HCT116 (cell line): ENCODE measurements around the gene GPD2. TPM values are rescaled to one million over a fixed set of nuclear protein-coding genes. Genes with fewer than 3 reads are reported as not detected.
A peak's percentile ranks its signal among the peaks of the same experiment; 100 is the strongest.

Source experiments
- ATAC-seq: fragments of 200-7000 bp; cut with Tn5 transposase; 2 replicates; pipeline ENCODE4 v1.9.1; 2020; ENCODE audit warnings: mild to moderate bottlenecking, moderate library complexity
- BruUV-seq: library from RNA; stranded (reverse); fragments of 400-500 nt; replicated peaks from 2 replicates; lab custom pipeline; 2021; lab: Mats Ljungman, UMichigan
- CTCF ChIA-PET: fragments of 300-600 bp; sonication (Branson Sonifier 250); formaldehyde crosslinking; loops from one replicate; lab custom pipeline; 2021; ENCODE audit warnings: antibody characterized with exemption; lab: Charles Lee
- POLR2A ChIA-PET: fragments of 300-600, 350-600 bp; sonication (Branson Sonifier 250); formaldehyde crosslinking; loops from one replicate; lab custom pipeline; 2021; ENCODE audit warnings: antibody characterized with exemption; lab: Charles Lee
- RAD21 ChIA-PET, 2 experiments: fragments of 300-600 bp; sonication (Branson Sonifier 250); formaldehyde crosslinking; loops; one replicate each; lab custom pipeline; 2023; ENCODE audit warnings: low total read pairs in 2 of 2; ENCODE audit not compliant: uncharacterized antibody in 2 of 2, unreplicated experiment in 2 of 2, low non-redundant PET in 1 of 2; lab: Charles Lee
- DNase-seq: peaks from one replicate; pipeline ENCODE4 v3.0.0-alpha.2; 2010; ENCODE audit warnings: low read depth, low spot score
- H2AFZ ChIP-seq: fragments of 200-600 bp; shearing (Covaris generic), sonication (generic); 2 replicates; pipeline ENCODE4 v1.6.1; 2017; ENCODE audit warnings: low read depth, mixed run types, mixed read lengths, antibody characterized with exemption, low read length; ENCODE audit not compliant: poor library complexity, severe bottlenecking
- H3K27ac ChIP-seq: 2 replicates; pipeline ENCODE4 v1.5.1; 2012; ENCODE audit warnings: low read depth, low read length
- H3K27me3 ChIP-seq: fragments of 200-600 bp; sonication (generic); 2 replicates; pipeline ENCODE4 v1.6.1; 2016; ENCODE audit warnings: mixed run types, low read length, mixed read lengths; ENCODE audit not compliant: insufficient read depth
- H3K36me3 ChIP-seq, 2 experiments: fragments of 200-500 bp in 1 of 2; fragments of 200-600 bp in 1 of 2; sonication (Bioruptor generic) in 1 of 2; sonication (generic) in 1 of 2; 2 replicates each; pipeline versions ENCODE4 v1.5.1 to v1.6.1; 2014 to 2016; ENCODE audit warnings: low read length in 2 of 2, inconsistent platforms in 1 of 2, mixed read lengths in 1 of 2, mixed run types in 1 of 2; ENCODE audit not compliant: insufficient read depth in 2 of 2, control insufficient read depth in 1 of 2
- H3K4me1 ChIP-seq, 2 experiments: fragments of 200-600 bp in 1 of 2; sonication (generic) in 1 of 2; 2 replicates each; pipeline versions ENCODE4 v1.5.1 to v1.6.1; 2012 to 2017; ENCODE audit warnings: low read length in 2 of 2, inconsistent platforms in 1 of 2, mild to moderate bottlenecking in 1 of 2, mixed read lengths in 1 of 2, mixed run types in 1 of 2, moderate library complexity in 1 of 2; ENCODE audit not compliant: insufficient read depth in 2 of 2, control insufficient read depth in 1 of 2
- H3K4me2 ChIP-seq: fragments of 200-600 bp; sonication (generic); 2 replicates; pipeline ENCODE4 v1.6.1; 2017; ENCODE audit warnings: mixed run types, low read length, mixed read lengths
- H3K4me3 ChIP-seq, 2 experiments: fragments of 200-600 bp in 1 of 2; sonication (generic) in 1 of 2; replicated peaks in 1 of 2; 2 replicates each; pipeline ENCODE4 v1.5.1; 2011 to 2016; ENCODE audit warnings: low read length in 2 of 2, control low read depth in 1 of 2, low read depth in 1 of 2, mild to moderate bottlenecking in 1 of 2, mixed read lengths in 1 of 2, mixed run types in 1 of 2
- H3K79me2 ChIP-seq: fragments of 200-600 bp; sonication (generic); 2 replicates; pipeline ENCODE4 v1.6.1; 2017; ENCODE audit warnings: mild to moderate bottlenecking, mixed run types, low read length, moderate library complexity, mixed read lengths; ENCODE audit not compliant: insufficient read depth
- H3K9ac ChIP-seq: fragments of 200-600 bp; sonication (generic); 2 replicates; pipeline ENCODE4 v1.6.1; 2016; ENCODE audit warnings: low read length, mixed read lengths
- H3K9me2 ChIP-seq: fragments of 200-600 bp; sonication (generic), shearing (Covaris generic); 2 replicates; pipeline ENCODE4 v1.6.1; 2017; ENCODE audit warnings: mixed run types, mild to moderate bottlenecking, moderate library complexity; ENCODE audit not compliant: insufficient read depth
- H3K9me3 ChIP-seq, 2 experiments: fragments of 200-500 bp in 1 of 2; fragments of 200-600 bp in 1 of 2; sonication (Bioruptor generic) in 1 of 2; sonication (generic) in 1 of 2; 2 replicates each; pipeline ENCODE4 v1.6.1; 2014 to 2017; ENCODE audit warnings: low read length in 2 of 2, mixed read lengths in 2 of 2, inconsistent platforms in 1 of 2, low read depth in 1 of 2, mild to moderate bottlenecking in 1 of 2, mixed run types in 1 of 2, moderate library complexity in 1 of 2; ENCODE audit not compliant: control insufficient read depth in 1 of 2, insufficient read depth in 1 of 2
- H4K20me1 ChIP-seq: fragments of 200-600 bp; sonication (generic), shearing (Covaris generic); 2 replicates; pipeline ENCODE4 v1.6.1; 2017; ENCODE audit warnings: mixed run types, mild to moderate bottlenecking, moderate library complexity; ENCODE audit not compliant: insufficient read depth
- EGR1 ChIP-seq: IDR thresholded peaks from 2 replicates; pipeline ENCODE4 v1.6.1; 2012; ENCODE audit warnings: low read depth
- EZH2phosphoT487 ChIP-seq: fragments of 200-600 bp; IDR thresholded peaks from 2 replicates; pipeline ENCODE4 v1.6.1; 2018; ENCODE audit warnings: antibody characterized with exemption, borderline replicate concordance
- FOSL1 ChIP-seq: IDR thresholded peaks from 2 replicates; pipeline ENCODE4 v1.6.1; 2012; ENCODE audit warnings: low read depth
- JUND ChIP-seq: IDR thresholded peaks from 2 replicates; pipeline ENCODE4 v1.6.1; 2012
- POLR2AphosphoS5 ChIP-seq: IDR thresholded peaks from 2 replicates; pipeline ENCODE4 v1.6.1; 2011; ENCODE audit warnings: mild to moderate bottlenecking, low read depth, low read length, moderate library complexity
- SIN3A ChIP-seq: IDR thresholded peaks from 2 replicates; pipeline ENCODE4 v1.6.1; 2012; ENCODE audit warnings: low read depth
- intact Hi-C: fragments of 100-400 bp; cut with micrococcal nuclease; formaldehyde crosslinking; loops from 2 replicates; pipeline ENCODE4 v1.10.0; 2022
- total RNA-seq: library from RNA; stranded (reverse); gene quantifications from one replicate; pipeline ENCODE4 v1.2.1, GENCODE V29; 2021; ENCODE audit not compliant: unreplicated experiment
- TF ChIP-seq, protein P1 (sequence below): IDR thresholded peaks from 2 replicates; pipeline ENCODE4 v1.6.1; 2012; ENCODE audit warnings: low read depth
- TF ChIP-seq, protein P2 (sequence below), 3 experiments: fragments of 200-600 bp in 1 of 3; sonication (generic) in 1 of 3; IDR thresholded peaks in 2 of 3; conservative IDR thresholded peaks in 1 of 3; 2 replicates each; pipeline ENCODE4 v1.5.1; 2012 to 2017; ENCODE audit warnings: low read depth in 2 of 3, low read length in 2 of 3, antibody characterized with exemption in 1 of 3, borderline replicate concordance in 1 of 3, control low read depth in 1 of 3, mild to moderate bottlenecking in 1 of 3, mixed read lengths in 1 of 3, mixed run types in 1 of 3, moderate library complexity in 1 of 3; ENCODE audit not compliant: insufficient read depth in 1 of 3

Gene GPD2
- total RNA-seq, 1 experiment from 2014 or later: 80.7 TPM

DNA sequence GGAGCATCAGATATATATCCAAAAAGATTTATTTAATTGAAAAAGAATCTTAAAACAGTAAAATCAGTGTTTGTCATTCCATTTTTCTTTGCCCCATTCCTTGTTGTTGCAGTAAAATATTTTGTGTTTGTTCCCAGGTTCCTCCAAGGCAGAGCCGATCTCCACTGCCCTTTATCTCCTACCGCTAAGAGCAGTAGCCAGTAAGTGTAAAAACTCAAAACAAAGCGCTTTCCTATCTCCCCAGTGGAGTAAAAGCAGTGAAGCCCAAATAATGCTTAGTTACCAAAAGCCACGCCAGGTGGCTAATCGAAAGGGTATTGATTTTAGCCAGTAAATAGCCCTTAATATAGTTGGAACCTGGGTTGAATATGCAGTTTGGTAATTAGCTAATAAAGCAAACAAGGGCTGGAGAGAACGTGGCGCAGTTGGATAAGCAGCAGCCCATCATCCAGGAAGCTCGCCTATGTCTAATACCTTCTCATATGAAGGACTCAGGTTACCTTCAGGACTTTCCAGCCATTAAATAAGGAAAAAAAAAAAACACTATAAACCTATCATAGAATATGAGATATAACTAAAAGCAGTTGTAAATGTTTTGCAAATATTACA lies 12.4 kb upstream of the GPD2 start:
- ChIA-PET CTCF (no interaction called here), RAD21 (no interaction called here)
- Histone ChIP-seq H3K27ac (no peak overlapping the region), H3K9ac (no peak overlapping the region), H3K27me3 (no peaks in the 10 kb centered on the region), H2AFZ (peak overlapping the region; percentile 37), H3K9me3 (peaks cover 0 to 8% of the 10 kb centered on the region in 2 experiments; a peak in 1 of 4 replicates), H3K4me2 (no peak overlapping the region), H3K79me2 (no peaks in the 10 kb centered on the region)
- no peak for ATAC-seq
- TF ChIP-seq, protein P1, sequence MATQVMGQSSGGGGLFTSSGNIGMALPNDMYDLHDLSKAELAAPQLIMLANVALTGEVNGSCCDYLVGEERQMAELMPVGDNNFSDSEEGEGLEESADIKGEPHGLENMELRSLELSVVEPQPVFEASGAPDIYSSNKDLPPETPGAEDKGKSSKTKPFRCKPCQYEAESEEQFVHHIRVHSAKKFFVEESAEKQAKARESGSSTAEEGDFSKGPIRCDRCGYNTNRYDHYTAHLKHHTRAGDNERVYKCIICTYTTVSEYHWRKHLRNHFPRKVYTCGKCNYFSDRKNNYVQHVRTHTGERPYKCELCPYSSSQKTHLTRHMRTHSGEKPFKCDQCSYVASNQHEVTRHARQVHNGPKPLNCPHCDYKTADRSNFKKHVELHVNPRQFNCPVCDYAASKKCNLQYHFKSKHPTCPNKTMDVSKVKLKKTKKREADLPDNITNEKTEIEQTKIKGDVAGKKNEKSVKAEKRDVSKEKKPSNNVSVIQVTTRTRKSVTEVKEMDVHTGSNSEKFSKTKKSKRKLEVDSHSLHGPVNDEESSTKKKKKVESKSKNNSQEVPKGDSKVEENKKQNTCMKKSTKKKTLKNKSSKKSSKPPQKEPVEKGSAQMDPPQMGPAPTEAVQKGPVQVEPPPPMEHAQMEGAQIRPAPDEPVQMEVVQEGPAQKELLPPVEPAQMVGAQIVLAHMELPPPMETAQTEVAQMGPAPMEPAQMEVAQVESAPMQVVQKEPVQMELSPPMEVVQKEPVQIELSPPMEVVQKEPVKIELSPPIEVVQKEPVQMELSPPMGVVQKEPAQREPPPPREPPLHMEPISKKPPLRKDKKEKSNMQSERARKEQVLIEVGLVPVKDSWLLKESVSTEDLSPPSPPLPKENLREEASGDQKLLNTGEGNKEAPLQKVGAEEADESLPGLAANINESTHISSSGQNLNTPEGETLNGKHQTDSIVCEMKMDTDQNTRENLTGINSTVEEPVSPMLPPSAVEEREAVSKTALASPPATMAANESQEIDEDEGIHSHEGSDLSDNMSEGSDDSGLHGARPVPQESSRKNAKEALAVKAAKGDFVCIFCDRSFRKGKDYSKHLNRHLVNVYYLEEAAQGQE: no peak
- TF ChIP-seq SIN3A: no peak
- TF ChIP-seq POLR2AphosphoS5: no peak
- no peak for TF ChIP-seq EGR1
- TF ChIP-seq EZH2phosphoT487: no peak
- no peak for TF ChIP-seq FOSL1
- TF ChIP-seq JUND: no peak
- TF ChIP-seq, protein P2, sequence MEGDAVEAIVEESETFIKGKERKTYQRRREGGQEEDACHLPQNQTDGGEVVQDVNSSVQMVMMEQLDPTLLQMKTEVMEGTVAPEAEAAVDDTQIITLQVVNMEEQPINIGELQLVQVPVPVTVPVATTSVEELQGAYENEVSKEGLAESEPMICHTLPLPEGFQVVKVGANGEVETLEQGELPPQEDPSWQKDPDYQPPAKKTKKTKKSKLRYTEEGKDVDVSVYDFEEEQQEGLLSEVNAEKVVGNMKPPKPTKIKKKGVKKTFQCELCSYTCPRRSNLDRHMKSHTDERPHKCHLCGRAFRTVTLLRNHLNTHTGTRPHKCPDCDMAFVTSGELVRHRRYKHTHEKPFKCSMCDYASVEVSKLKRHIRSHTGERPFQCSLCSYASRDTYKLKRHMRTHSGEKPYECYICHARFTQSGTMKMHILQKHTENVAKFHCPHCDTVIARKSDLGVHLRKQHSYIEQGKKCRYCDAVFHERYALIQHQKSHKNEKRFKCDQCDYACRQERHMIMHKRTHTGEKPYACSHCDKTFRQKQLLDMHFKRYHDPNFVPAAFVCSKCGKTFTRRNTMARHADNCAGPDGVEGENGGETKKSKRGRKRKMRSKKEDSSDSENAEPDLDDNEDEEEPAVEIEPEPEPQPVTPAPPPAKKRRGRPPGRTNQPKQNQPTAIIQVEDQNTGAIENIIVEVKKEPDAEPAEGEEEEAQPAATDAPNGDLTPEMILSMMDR (IDR thresholded peaks at IDR 0.05 in 2 of 3, conservative IDR thresholded peaks at IDR 0.05 in 1 of 3; ENCODE audit: borderline replicate concordance in 1 of 3, insufficient read depth in 1 of 3, low read depth in 2 of 3, low read length in 2 of 3): no peak
- TF ChIP-seq, all 23 proteins: peak for 0
- intact Hi-C loops: no loop called here
- Histone ChIP-seq H3K9me2 (no peaks in the 10 kb centered on the region), H3K4me3 (no peak overlapping the region), H3K36me3 (no peaks in the 10 kb centered on the region), H4K20me1 (no peaks in the 10 kb centered on the region), H3K4me1 (no peaks in the 10 kb centered on the region)
- DNase-seq: no peak
- no TSS peak for BruUV-seq
- POLR2A ChIA-PET: no interaction called here
